ENCODE results near the gene SLF2.
A peak's percentile ranks its signal among the peaks of the same experiment; 100 is the strongest.

Gene SLF2

GRCh38 chr10:100894033-100894432 lies 18.7 kb upstream of the SLF2 start:
- intact Hi-C loops (cut with DNase I) = no loop called here
- DNase-seq = peak in 3 of 42 donors; percentile 8 to 9 (median 8)

- DNase-seq = peak in 3 of 42 donors; percentile 5 to 17 (median 8)
- intact Hi-C loops (cut with DNase I) = no loop called here
These were observed 18.0 kb upstream of the SLF2 start for GRCh38 chr10:100894589-100895294.

- DNase-seq = peak in 1 of 42 donors; percentile 16
- intact Hi-C loops (cut with DNase I) = no loop called here
These were observed 17.4 kb upstream of the SLF2 start for GRCh38 chr10:100895346-100895745.

GRCh38 chr10:100895896-100896295 lies 16.9 kb upstream of the SLF2 start:
- intact Hi-C loops (cut with DNase I) = no loop called here
- DNase-seq = peak in 3 of 42 donors; percentile 2 to 30 (median 10)

- peak in 1 of 42 donors; percentile 6 for DNase-seq
- intact Hi-C loops (cut with DNase I) = no loop called here
These were observed 15.8 kb upstream of the SLF2 start for GRCh38 chr10:100896876-100897461.

- DNase-seq = peak in 1 of 42 donors; percentile 24
- intact Hi-C loops (cut with DNase I) = no loop called here
These were observed 14.8 kb upstream of the SLF2 start for GRCh38 chr10:100897976-100898375.

GRCh38 chr10:100899171-100899570 lies 13.6 kb upstream of the SLF2 start:
- intact Hi-C loops (cut with DNase I) = no loop called here

GRCh38 chr10:100901051-100901450 lies 11.7 kb upstream of the SLF2 start:
- DNase-seq = no peak
- intact Hi-C loops (cut with DNase I) = no loop called here

More at GRCh38 chr10:100899171-100899570, 13.6 kb upstream of the SLF2 start:
- peak in 1 of 42 donors; percentile 12 for DNase-seq

GRCh38 chr10:100902622-100903021 lies 10.1 kb upstream of the SLF2 start:
- DNase-seq = peak in 1 of 42 donors; percentile 9

GRCh38 chr10:100904917-100905316 lies 7.8 kb upstream of the SLF2 start:
- no peak for DNase-seq
- intact Hi-C loops (cut with DNase I) = no loop called here

More at GRCh38 chr10:100902622-100903021, 10.1 kb upstream of the SLF2 start:
- intact Hi-C loops (cut with DNase I) = no loop called here

- intact Hi-C loops (cut with DNase I) = no loop called here
- no peak for DNase-seq
These were observed 5.6 kb upstream of the SLF2 start for GRCh38 chr10:100907175-100907574.

GRCh38 chr10:100907773-100908363 lies 4.9 kb upstream of the SLF2 start:
- DNase-seq = no peak
- intact Hi-C loops (cut with DNase I) = no loop called here

GRCh38 chr10:100908378-100908777 lies 4.4 kb upstream of the SLF2 start:
- DNase-seq = no peak
- intact Hi-C loops (cut with DNase I) = no loop called here

GRCh38 chr10:100909501-100910263 lies 3.1 kb upstream of the SLF2 start:
- DNase-seq = peak in 2 of 42 donors; percentile 12 to 14
- intact Hi-C loops (cut with DNase I) = loop anchor here (5.0 kb wide), 1 partner anchor 88 kb away; the partner anchor contains the start of gene LZTS2

GRCh38 chr10:100911472-100911871 lies 1.3 kb upstream of the SLF2 start:
- intact Hi-C loops (cut with DNase I) = loop anchor here (5.0 kb wide), 1 partner anchor 86 kb away; the partner anchor contains the start of gene LZTS2
- no peak for DNase-seq

- intact Hi-C loops (cut with DNase I) = loop anchor here (5.0 kb wide), 1 partner anchor 85 kb away; the partner anchor contains the start of gene LZTS2
- peak in 3 of 42 donors; percentile 12 to 43 (median 36) for DNase-seq
These were observed 654 bp upstream of the SLF2 start for GRCh38 chr10:100912013-100912604.

- intact Hi-C loops (cut with DNase I) = loop anchor here (5.0 kb wide), 1 partner anchor 84 kb away; the partner anchor contains the start of gene LZTS2
- DNase-seq = peak in 1 of 42 donors; percentile 39
These were observed 705 bp downstream of the SLF2 start for GRCh38 chr10:100913470-100913865.

GRCh38 chr10:100917071-100917470 lies 4.3 kb downstream of the SLF2 start:
- intact Hi-C loops (cut with DNase I) = no loop called here
- DNase-seq = no peak

GRCh38 chr10:100923580-100923979 lies 10.8 kb downstream of the SLF2 start:
- no peak for DNase-seq
- intact Hi-C loops (cut with DNase I) = no loop called here

Measured in head of caudate nucleus (tissue), 42 donors.